COLO668 (cell line): ENCODE measurements around the gene RGS1.
"Not testable (repeated sequence)": the region's sequence is repeated elsewhere in the genome, so short reads cannot be mapped to it uniquely, and the experiment has no call there.

ENCODE experiments used
- DNase-seq: peaks from one replicate; lab custom pipeline; 2025; ENCODE audit not compliant: unreplicated experiment; lab: John Stamatoyannopoulos, UW

The RGS1 gene

GRCh38 chr1:192575499-192576189, at the start of gene RGS1:
RGS1 (plus strand) TSS chr1:192575773; CDS start chr1:192575793, 20 bp downstream.
- no peak for DNase-seq

- DNase-seq = no peak
These were observed 48.3 kb upstream of the RGS1 start for GRCh38 chr1:192527111-192527795.

GRCh38 chr1:192527950-192528349, 47.6 kb upstream of the RGS1 start:
- no peak for DNase-seq

GRCh38 chr1:192529031-192529755, 46.4 kb upstream of the RGS1 start:
- no peak for DNase-seq

- DNase-seq = no peak
These were observed 45.8 kb upstream of the RGS1 start for GRCh38 chr1:192529811-192530210.

GRCh38 chr1:192530254-192530653, 45.3 kb upstream of the RGS1 start:
- DNase-seq = no peak

GRCh38 chr1:192531037-192531703, 44.4 kb upstream of the RGS1 start:
- not testable (repeated sequence) for DNase-seq

- no peak for DNase-seq
These were observed 40.9 kb upstream of the RGS1 start for GRCh38 chr1:192534666-192535065.

- no peak for DNase-seq
These were observed 39.5 kb upstream of the RGS1 start for GRCh38 chr1:192535916-192536664.

GRCh38 chr1:192538407-192539296, 36.9 kb upstream of the RGS1 start:
- no peak for DNase-seq

- DNase-seq = no peak
These were observed 36.1 kb upstream of the RGS1 start for GRCh38 chr1:192539297-192540092.

GRCh38 chr1:192543445-192543844, 32.1 kb upstream of the RGS1 start:
- no peak for DNase-seq

GRCh38 chr1:192545896-192546521, 29.6 kb upstream of the RGS1 start:
- DNase-seq = no peak

- no peak for DNase-seq
These were observed 28.9 kb upstream of the RGS1 start for GRCh38 chr1:192546596-192547190.

- DNase-seq = no peak
These were observed 28.1 kb upstream of the RGS1 start for GRCh38 chr1:192547501-192547900.

GRCh38 chr1:192549937-192550336, 25.6 kb upstream of the RGS1 start:
- no peak for DNase-seq

GRCh38 chr1:192550922-192551534, 24.5 kb upstream of the RGS1 start:
- no peak for DNase-seq

GRCh38 chr1:192552760-192553191, 22.8 kb upstream of the RGS1 start:
- no peak for DNase-seq
